Endometrial microvascular endothelial cells (primary cell): ENCODE data around the gene PIGA. TPM values are rescaled to one million over a fixed set of nuclear protein-coding genes. Genes with fewer than 3 reads are reported as not detected.
"Not testable (repeated sequence)": the region's sequence is repeated elsewhere in the genome, so short reads cannot be mapped to it uniquely, and the experiment has no call there.

Experiments
- in situ Hi-C: cut with HindIII; loops from 2 replicates; pipeline ENCODE4 v1.10.0; 2017; ENCODE audit warnings: low sequenced_read_pairs, low pct_unique_long_range_greater_than_20kb; ENCODE audit errors: inconsistent ontology term
- total RNA-seq: library from RNA; depleted of rRNA; stranded (reverse); fragments of >200 nt; gene quantifications from one replicate; pipeline ENCODE4 v1.2.3, GENCODE V29; 2015; ENCODE audit errors: inconsistent ontology term

The PIGA gene
- total RNA-seq, 1 donor from 2014 or later, result 7.5 TPM

GRCh38 chrX:15322472-15322871 lies 12.9 kb downstream of the PIGA start:
- in situ Hi-C loops, result no loop called here

- in situ Hi-C loops, result no loop called here
Observed at GRCh38 chrX:15322072-15322471, 13.3 kb downstream of the PIGA start.

- in situ Hi-C loops, result no loop called here
Observed at GRCh38 chrX:15321447-15321846, 13.9 kb downstream of the PIGA start.

- in situ Hi-C loops, result no loop called here
Observed at GRCh38 chrX:15320297-15320696, 15.0 kb downstream of the PIGA start.

GRCh38 chrX:15319075-15319474 lies 16.2 kb downstream of the PIGA start:
- in situ Hi-C loops, result no loop called here

- in situ Hi-C loops, result no loop called here
Observed at GRCh38 chrX:15315509-15315908, 19.8 kb downstream of the PIGA start, which contains the start of gene ASB11. Gene ASB11, minus strand, starts transcription at chrX:15315640. Its CDS starts 35 bp downstream, at chrX:15315605.

GRCh38 chrX:15314472-15314871 lies 20.9 kb downstream of the PIGA start:
- in situ Hi-C loops, result no loop called here

GRCh38 chrX:15311119-15311518 lies 24.2 kb downstream of the PIGA start:
- in situ Hi-C loops, result no loop called here

- in situ Hi-C loops, result no loop called here
Observed at GRCh38 chrX:15310117-15310516, 25.2 kb downstream of the PIGA start.

- in situ Hi-C loops, result not testable (repeated sequence)
Observed at GRCh38 chrX:15305899-15306298, 29.4 kb downstream of the PIGA start.

- in situ Hi-C loops, result no loop called here
Observed at GRCh38 chrX:15301924-15302323, 33.4 kb downstream of the PIGA start.

- in situ Hi-C loops, result no loop called here
Observed at GRCh38 chrX:15299941-15300851, 35.1 kb downstream of the PIGA start.

- in situ Hi-C loops, result no loop called here
Observed at GRCh38 chrX:15298780-15299179, 36.5 kb downstream of the PIGA start.

- in situ Hi-C loops, result no loop called here
Observed at GRCh38 chrX:15298201-15298600, 37.1 kb downstream of the PIGA start.

- in situ Hi-C loops, result no loop called here
Observed at GRCh38 chrX:15293451-15293850, 41.9 kb downstream of the PIGA start.

- in situ Hi-C loops, result no loop called here
Observed at GRCh38 chrX:15292861-15293260, 42.5 kb downstream of the PIGA start.

- in situ Hi-C loops, result no loop called here
Observed at GRCh38 chrX:15277604-15278003, 57.7 kb downstream of the PIGA start.

- in situ Hi-C loops, result no loop called here
Observed at GRCh38 chrX:15274946-15275345, 60.4 kb downstream of the PIGA start.

GRCh38 chrX:15273275-15273674 lies 62.0 kb downstream of the PIGA start:
- in situ Hi-C loops, result not testable (repeated sequence)

- in situ Hi-C loops, result no loop called here
Observed at GRCh38 chrX:15271757-15272156, 63.6 kb downstream of the PIGA start.
